Measurements from ENCODE around the gene AP1B1.

Gene AP1B1

GRCh38 chr22:29328566-29329500 is 59.5 kb downstream of the AP1B1 start:
- Histone ChIP-seq H3K9me3 (ENCODE audit: low read length) (no peaks in the 10 kb centered on the region), H3K27ac (ENCODE audit: low read depth, low read length) (no peak overlapping the region), H3K36me3 (ENCODE audit: insufficient read depth, low read length) (peaks cover 29% of the 10 kb centered on the region), H3K4me3 (ENCODE audit: low read depth in 1 of 2, low read length in 2 of 2) (no peak overlapping the region), H3K4me1 (ENCODE audit: insufficient read depth, low read length) (no peaks in the 10 kb centered on the region), H3K27me3 (ENCODE audit: control insufficient read depth in 1 of 2, insufficient read depth in 2 of 2, low read length in 2 of 2) (no peaks in the 10 kb centered on the region), H3K9ac (ENCODE audit: low read length) (no peak overlapping the region)

DNA sequence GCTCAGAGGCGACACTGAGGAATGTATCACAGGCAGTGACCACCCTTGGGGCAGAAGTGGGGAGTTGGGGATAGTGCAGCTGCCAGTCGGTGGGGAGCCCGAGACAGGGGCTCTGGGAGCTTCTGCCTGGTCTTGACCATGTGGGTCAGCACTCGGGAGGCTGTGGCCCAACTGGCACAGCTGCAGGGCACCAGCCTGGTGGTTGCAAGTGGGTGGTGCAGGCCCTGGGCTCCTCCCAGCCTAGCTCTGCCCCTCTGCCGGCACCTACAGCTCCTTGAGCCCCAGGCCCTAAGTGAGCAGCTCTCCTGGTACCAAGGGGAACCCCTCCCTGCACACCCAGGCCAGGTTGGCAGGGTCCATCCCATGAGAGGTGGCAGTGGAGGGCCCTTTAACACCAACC is 60.3 kb downstream of the AP1B1 start:
- H3K9ac ChIP-seq (ENCODE audit: low read length): no peak overlapping the region
- no peaks in the 10 kb centered on the region for H3K27me3 ChIP-seq (ENCODE audit: control insufficient read depth in 1 of 2, insufficient read depth in 2 of 2, low read length in 2 of 2)
- no peak overlapping the region for H3K27ac ChIP-seq (ENCODE audit: low read depth, low read length)
- peaks cover 25% of the 10 kb centered on the region for H3K36me3 ChIP-seq (ENCODE audit: insufficient read depth, low read length)
- no peaks in the 10 kb centered on the region for H3K9me3 ChIP-seq (ENCODE audit: low read length)
- no peaks in the 10 kb centered on the region for H3K4me1 ChIP-seq (ENCODE audit: insufficient read depth, low read length)
- no peak overlapping the region for H3K4me3 ChIP-seq (ENCODE audit: low read depth in 1 of 2, low read length in 2 of 2)

GRCh38 chr22:29327089-29327764 is 61.1 kb downstream of the AP1B1 start:
- Histone ChIP-seq H3K27me3 (ENCODE audit: control insufficient read depth in 1 of 2, insufficient read depth in 2 of 2, low read length in 2 of 2) (no peaks in the 10 kb centered on the region), H3K4me3 (ENCODE audit: low read depth in 1 of 2, low read length in 2 of 2) (no peak overlapping the region), H3K9ac (ENCODE audit: low read length) (no peak overlapping the region), H3K36me3 (ENCODE audit: insufficient read depth, low read length) (peaks cover 17% of the 10 kb centered on the region), H3K9me3 (ENCODE audit: low read length) (no peaks in the 10 kb centered on the region), H3K27ac (ENCODE audit: low read depth, low read length) (no peak overlapping the region), H3K4me1 (ENCODE audit: insufficient read depth, low read length) (no peaks in the 10 kb centered on the region)

- Histone ChIP-seq H3K36me3 (ENCODE audit: insufficient read depth, low read length) (peaks cover 12% of the 10 kb centered on the region), H3K4me3 (ENCODE audit: low read depth in 1 of 2, low read length in 2 of 2) (no peak overlapping the region), H3K4me1 (ENCODE audit: insufficient read depth, low read length) (no peaks in the 10 kb centered on the region), H3K27ac (ENCODE audit: low read depth, low read length) (no peak overlapping the region), H3K9ac (ENCODE audit: low read length) (no peak overlapping the region), H3K9me3 (ENCODE audit: low read length) (no peaks in the 10 kb centered on the region), H3K27me3 (ENCODE audit: control insufficient read depth in 1 of 2, insufficient read depth in 2 of 2, low read length in 2 of 2) (no peaks in the 10 kb centered on the region)
Measured at GRCh38 chr22:29326481-29326880, 61.9 kb downstream of the AP1B1 start.

DNA sequence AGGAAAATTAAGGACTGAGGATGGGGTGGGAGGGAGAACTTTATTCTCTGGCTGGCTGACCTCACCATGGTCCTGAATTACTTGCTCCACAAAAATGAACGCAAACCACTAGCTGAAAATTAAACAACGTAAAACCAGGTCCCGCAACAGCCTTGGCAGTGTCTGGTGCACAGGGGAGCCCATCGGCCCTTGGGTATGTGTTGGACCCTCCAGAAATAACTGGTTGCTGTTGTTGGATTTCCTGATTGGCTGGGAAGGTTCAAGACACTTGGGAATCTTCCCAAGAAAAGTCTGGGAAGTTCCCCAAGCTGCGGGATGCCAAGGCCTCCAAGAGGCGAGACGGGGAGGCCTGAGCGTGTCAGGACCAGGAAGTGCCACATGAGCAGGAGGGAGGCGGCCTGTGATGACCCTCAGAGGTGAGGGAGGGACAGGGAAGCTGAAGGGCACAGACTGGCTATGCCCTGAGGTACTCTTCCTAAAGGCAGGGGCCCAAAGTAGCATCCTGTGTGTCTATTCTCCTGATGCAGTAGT is 62.5 kb downstream of the AP1B1 start:
- H3K27me3 ChIP-seq (ENCODE audit: control insufficient read depth in 1 of 2, insufficient read depth in 2 of 2, low read length in 2 of 2): no peaks in the 10 kb centered on the region
- H3K4me1 ChIP-seq (ENCODE audit: insufficient read depth, low read length): no peaks in the 10 kb centered on the region
- no peak overlapping the region for H3K9ac ChIP-seq (ENCODE audit: low read length)
- H3K9me3 ChIP-seq (ENCODE audit: low read length): no peaks in the 10 kb centered on the region
- no peak overlapping the region for H3K4me3 ChIP-seq (ENCODE audit: low read depth in 1 of 2, low read length in 2 of 2)
- H3K27ac ChIP-seq (ENCODE audit: low read depth, low read length): no peak overlapping the region
- peaks cover 5% of the 10 kb centered on the region for H3K36me3 ChIP-seq (ENCODE audit: insufficient read depth, low read length)

DNA sequence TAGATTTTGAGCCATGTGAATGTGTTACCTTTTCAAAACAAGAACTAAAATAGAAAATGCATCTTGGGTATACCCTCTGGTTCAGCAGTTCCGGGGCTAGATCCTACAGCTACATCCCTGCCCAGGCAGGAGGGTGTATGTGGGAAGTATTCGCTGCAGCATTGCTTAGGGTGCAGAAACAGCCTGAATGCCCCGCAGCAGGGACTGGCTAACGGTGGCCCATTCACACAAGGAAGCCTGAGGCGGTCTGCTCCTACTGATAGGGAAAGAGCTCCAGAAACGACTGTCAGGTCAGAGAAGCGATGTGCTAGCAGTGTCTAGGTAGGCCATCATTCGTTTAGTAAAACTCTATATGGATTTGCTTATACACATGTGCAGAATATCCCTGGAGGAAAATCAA is 63.0 kb downstream of the AP1B1 start:
- Histone ChIP-seq H3K9ac (ENCODE audit: low read length) (no peak overlapping the region), H3K4me1 (ENCODE audit: insufficient read depth, low read length) (no peaks in the 10 kb centered on the region), H3K9me3 (ENCODE audit: low read length) (no peaks in the 10 kb centered on the region), H3K4me3 (ENCODE audit: low read depth in 1 of 2, low read length in 2 of 2) (no peak overlapping the region), H3K27me3 (ENCODE audit: control insufficient read depth in 1 of 2, insufficient read depth in 2 of 2, low read length in 2 of 2) (no peaks in the 10 kb centered on the region), H3K36me3 (ENCODE audit: insufficient read depth, low read length) (peaks cover 5% of the 10 kb centered on the region), H3K27ac (ENCODE audit: low read depth, low read length) (no peak overlapping the region)

- H3K4me3 ChIP-seq (ENCODE audit: low read depth in 1 of 2, low read length in 2 of 2): no peak overlapping the region
Measured at GRCh38 chr22:29323641-29324040, 64.7 kb downstream of the AP1B1 start.

GRCh38 chr22:29320546-29320945 is 67.8 kb downstream of the AP1B1 start:
- H3K27me3 ChIP-seq (ENCODE audit: control insufficient read depth in 1 of 2, insufficient read depth in 2 of 2, low read length in 2 of 2): peaks cover 3 to 11% of the 10 kb centered on the region in 2 donors
- H3K9ac ChIP-seq (ENCODE audit: low read length): no peak overlapping the region
- no peak overlapping the region for H3K4me3 ChIP-seq (ENCODE audit: low read depth in 1 of 2, low read length in 2 of 2)
- no peaks in the 10 kb centered on the region for H3K4me1 ChIP-seq (ENCODE audit: insufficient read depth, low read length)
- H3K9me3 ChIP-seq (ENCODE audit: low read length): no peaks in the 10 kb centered on the region
- no peaks in the 10 kb centered on the region for H3K36me3 ChIP-seq (ENCODE audit: insufficient read depth, low read length)
- H3K27ac ChIP-seq (ENCODE audit: low read depth, low read length): no peak overlapping the region

More at GRCh38 chr22:29323641-29324040, 64.7 kb downstream of the AP1B1 start:
- Histone ChIP-seq H3K9ac (ENCODE audit: low read length) (no peak overlapping the region), H3K27me3 (ENCODE audit: control insufficient read depth in 1 of 2, insufficient read depth in 2 of 2, low read length in 2 of 2) (no peaks in the 10 kb centered on the region), H3K9me3 (ENCODE audit: low read length) (no peaks in the 10 kb centered on the region), H3K27ac (ENCODE audit: low read depth, low read length) (no peak overlapping the region), H3K4me1 (ENCODE audit: insufficient read depth, low read length) (no peaks in the 10 kb centered on the region), H3K36me3 (ENCODE audit: insufficient read depth, low read length) (no peaks in the 10 kb centered on the region)

GRCh38 chr22:29319072-29319471 is 69.3 kb downstream of the AP1B1 start:
- Histone ChIP-seq H3K36me3 (ENCODE audit: insufficient read depth, low read length) (no peaks in the 10 kb centered on the region), H3K4me1 (ENCODE audit: insufficient read depth, low read length) (peaks cover 7% of the 10 kb centered on the region), H3K9ac (ENCODE audit: low read length) (no peak overlapping the region), H3K27me3 (ENCODE audit: control insufficient read depth in 1 of 2, insufficient read depth in 2 of 2, low read length in 2 of 2) (peaks cover 11 to 21% of the 10 kb centered on the region in 2 donors), H3K9me3 (ENCODE audit: low read length) (no peaks in the 10 kb centered on the region), H3K4me3 (ENCODE audit: low read depth in 1 of 2, low read length in 2 of 2) (no peak overlapping the region), H3K27ac (ENCODE audit: low read depth, low read length) (no peak overlapping the region)

DNA sequence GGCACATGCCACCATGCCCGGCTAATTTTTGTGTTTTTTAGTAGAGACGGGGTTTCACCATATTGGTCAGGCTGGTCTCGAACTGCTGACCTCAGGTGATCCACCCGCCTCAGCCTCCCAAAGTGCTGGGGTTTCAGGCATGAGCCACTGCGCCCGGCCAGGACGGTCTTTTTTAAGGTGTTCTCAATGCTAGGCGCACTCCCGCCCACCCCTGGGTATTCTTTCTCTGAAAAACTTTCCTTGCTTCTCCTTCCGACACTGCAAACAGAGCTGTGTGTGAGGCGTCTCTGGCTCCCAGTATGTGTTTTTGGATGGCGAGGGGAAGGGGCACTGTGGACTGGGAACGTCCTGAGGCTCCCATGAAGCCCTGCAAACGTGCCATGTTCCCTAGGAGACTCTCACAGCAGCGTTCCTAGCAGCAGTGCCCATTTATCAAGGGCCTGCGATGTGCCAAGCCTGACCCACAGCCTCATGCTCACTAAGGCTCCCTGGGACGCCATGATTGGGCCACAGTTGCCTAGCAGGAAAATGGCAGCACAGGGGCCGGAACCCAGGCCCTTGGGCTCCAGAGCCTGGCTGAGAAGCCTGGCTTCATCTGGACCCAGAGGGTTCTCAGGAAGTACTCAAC is 70.4 kb downstream of the AP1B1 start:
- Histone ChIP-seq H3K36me3 (ENCODE audit: insufficient read depth, low read length) (no peaks in the 10 kb centered on the region), H3K27ac (ENCODE audit: low read depth, low read length) (no peak overlapping the region), H3K4me3 (ENCODE audit: low read depth in 1 of 2, low read length in 2 of 2) (no peak overlapping the region), H3K9ac (ENCODE audit: low read length) (no peak overlapping the region), H3K9me3 (ENCODE audit: low read length) (no peaks in the 10 kb centered on the region), H3K27me3 (ENCODE audit: control insufficient read depth in 1 of 2, insufficient read depth in 2 of 2, low read length in 2 of 2) (peaks cover 17 to 30% of the 10 kb centered on the region in 2 donors), H3K4me1 (ENCODE audit: insufficient read depth, low read length) (peaks cover 13% of the 10 kb centered on the region)

DNA sequence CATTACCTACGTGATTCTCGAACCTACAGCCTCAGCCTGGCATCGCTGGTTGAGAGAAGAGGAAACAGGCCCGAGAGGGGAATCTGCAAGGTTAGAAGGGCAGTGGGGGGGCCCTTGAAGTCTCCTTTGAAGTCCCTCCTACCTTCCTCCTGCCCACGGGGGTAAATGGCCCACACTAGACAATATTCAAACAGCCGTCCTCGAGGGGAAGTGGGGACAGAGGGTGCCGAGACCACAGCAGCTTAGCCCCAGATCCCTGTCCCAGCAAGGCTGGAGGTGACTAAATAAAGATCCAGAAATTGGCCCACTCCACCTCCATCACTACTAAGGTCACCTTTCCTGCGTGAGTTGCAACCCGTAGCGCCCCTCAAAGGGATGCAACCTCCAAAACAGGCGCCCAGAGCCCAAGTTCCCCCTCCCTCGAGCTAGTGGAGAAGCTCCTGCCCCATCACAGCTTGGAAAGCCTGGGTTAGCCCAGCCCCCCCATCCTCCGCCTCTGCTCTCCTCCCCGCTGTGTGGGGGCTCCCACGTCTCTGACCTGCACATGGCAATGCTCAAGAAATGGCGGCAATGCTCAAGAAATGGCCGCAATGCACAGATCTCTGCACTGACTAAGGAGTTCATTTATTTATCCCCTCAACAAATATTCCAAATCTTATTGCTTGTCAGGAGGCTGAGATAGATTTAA is 72.1 kb downstream of the AP1B1 start:
- Histone ChIP-seq H3K4me1 (ENCODE audit: insufficient read depth, low read length) (peaks cover 22% of the 10 kb centered on the region), H3K9ac (ENCODE audit: low read length) (no peak overlapping the region), H3K27me3 (ENCODE audit: control insufficient read depth in 1 of 2, insufficient read depth in 2 of 2, low read length in 2 of 2) (peaks cover 17 to 30% of the 10 kb centered on the region in 2 donors), H3K4me3 (ENCODE audit: low read depth in 1 of 2, low read length in 2 of 2) (no peak overlapping the region), H3K36me3 (ENCODE audit: insufficient read depth, low read length) (no peaks in the 10 kb centered on the region), H3K9me3 (ENCODE audit: low read length) (no peaks in the 10 kb centered on the region), H3K27ac (ENCODE audit: low read depth, low read length) (no peak overlapping the region)

Data from muscle layer of colon (tissue), 2 donors.